Raji (cell line): Measurements from ENCODE around the gene SNX24.

Experiments
- POLR2A ChIP-seq: IDR thresholded peaks from 2 replicates; pipeline ENCODE4 v1.6.1; 2011; ENCODE audit warnings: low read depth, low read length, control low read depth; ENCODE audit not compliant: insufficient read depth

The SNX24 gene

GRCh38 chr5:122896598-122897282, 51.3 kb downstream of the SNX24 start:
- no peak for TF ChIP-seq POLR2A

- no peak for TF ChIP-seq POLR2A
Measured at GRCh38 chr5:122897283-122897602, 51.8 kb downstream of the SNX24 start.

- TF ChIP-seq POLR2A, result no peak
Measured at GRCh38 chr5:122901346-122901745, 55.9 kb downstream of the SNX24 start.

GRCh38 chr5:122902263-122902662, 56.9 kb downstream of the SNX24 start:
- no peak for TF ChIP-seq POLR2A

- TF ChIP-seq POLR2A, result no peak
Measured at GRCh38 chr5:122906768-122907167, 61.4 kb downstream of the SNX24 start.

- TF ChIP-seq POLR2A, result no peak
Measured at GRCh38 chr5:122907276-122907675, 61.9 kb downstream of the SNX24 start.

GRCh38 chr5:122908108-122908507, 62.7 kb downstream of the SNX24 start:
- no peak for TF ChIP-seq POLR2A

- no peak for TF ChIP-seq POLR2A
Measured at GRCh38 chr5:122908662-122909061, 63.2 kb downstream of the SNX24 start.

- no peak for TF ChIP-seq POLR2A
Measured at GRCh38 chr5:122909470-122910100, 64.2 kb downstream of the SNX24 start.

GRCh38 chr5:122915717-122916461, 70.5 kb downstream of the SNX24 start:
- TF ChIP-seq POLR2A, result no peak

GRCh38 chr5:122916490-122916889, 71.1 kb downstream of the SNX24 start:
- TF ChIP-seq POLR2A, result no peak

GRCh38 chr5:122919969-122920368, 74.6 kb downstream of the SNX24 start:
- TF ChIP-seq POLR2A, result no peak

GRCh38 chr5:122921826-122922225, 76.4 kb downstream of the SNX24 start:
- TF ChIP-seq POLR2A, result no peak

- TF ChIP-seq POLR2A, result no peak
Measured at GRCh38 chr5:122924203-122924602, 78.8 kb downstream of the SNX24 start.

- no peak for TF ChIP-seq POLR2A
Measured at GRCh38 chr5:122924719-122925395, 79.4 kb downstream of the SNX24 start.

GRCh38 chr5:122929001-122929400, 83.6 kb downstream of the SNX24 start:
- TF ChIP-seq POLR2A, result no peak
